HG03108 (cell line): ENCODE data around the gene AIF1L.

Source experiments
- ATAC-seq: cut with Tn5 transposase; IDR thresholded peaks from one replicate; pipeline ENCODE4 v1.9.1; 2021; ENCODE audit warnings: moderate library complexity; ENCODE audit not compliant: unreplicated experiment

The AIF1L gene

GRCh38 chr9:131161585-131161984 lies 65.3 kb downstream of the AIF1L start:
- ATAC-seq: no peak

- no peak for ATAC-seq
These were observed 66.6 kb downstream of the AIF1L start for GRCh38 chr9:131162886-131163285.

- no peak for ATAC-seq
These were observed 69.2 kb downstream of the AIF1L start for GRCh38 chr9:131165523-131165922.

- no peak for ATAC-seq
These were observed 70.9 kb downstream of the AIF1L start for GRCh38 chr9:131167146-131167692.

- no peak for ATAC-seq
These were observed 71.6 kb downstream of the AIF1L start for GRCh38 chr9:131167936-131168335.

GRCh38 chr9:131169563-131170240 lies 73.4 kb downstream of the AIF1L start:
- no peak for ATAC-seq
